DMS79 (cell line): ENCODE results near the gene CDKAL1.

Source experiments
- DNase-seq: peaks from one replicate; lab custom pipeline; 2025; lab: John Stamatoyannopoulos, UW

The CDKAL1 gene

GRCh38 chr6:20678831-20679352 lies 144.6 kb downstream of the CDKAL1 start:
- DNase-seq, result no peak

DNA sequence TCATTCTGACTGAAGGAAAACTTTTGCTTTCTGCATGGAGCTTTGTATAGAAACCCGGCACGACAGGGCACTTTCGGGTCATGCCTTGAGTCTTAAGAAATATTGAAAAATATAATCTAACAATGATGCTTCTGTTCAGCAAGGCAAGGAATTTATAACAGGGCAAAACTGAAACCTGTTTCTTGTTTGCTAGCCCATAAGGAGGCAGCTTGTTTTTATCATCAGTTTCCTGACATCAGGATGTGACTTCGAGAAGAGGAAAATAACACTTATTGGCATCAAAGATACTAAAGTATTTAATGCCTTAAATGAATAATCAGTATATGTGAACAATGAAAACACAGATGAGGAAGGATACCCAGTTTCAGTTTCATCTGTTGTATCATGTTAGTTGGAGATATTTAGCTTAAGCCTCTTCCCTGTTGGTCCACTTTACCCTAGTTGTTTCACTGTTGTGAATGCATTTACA lies 146.5 kb downstream of the CDKAL1 start:
- DNase-seq, result no peak

DNA sequence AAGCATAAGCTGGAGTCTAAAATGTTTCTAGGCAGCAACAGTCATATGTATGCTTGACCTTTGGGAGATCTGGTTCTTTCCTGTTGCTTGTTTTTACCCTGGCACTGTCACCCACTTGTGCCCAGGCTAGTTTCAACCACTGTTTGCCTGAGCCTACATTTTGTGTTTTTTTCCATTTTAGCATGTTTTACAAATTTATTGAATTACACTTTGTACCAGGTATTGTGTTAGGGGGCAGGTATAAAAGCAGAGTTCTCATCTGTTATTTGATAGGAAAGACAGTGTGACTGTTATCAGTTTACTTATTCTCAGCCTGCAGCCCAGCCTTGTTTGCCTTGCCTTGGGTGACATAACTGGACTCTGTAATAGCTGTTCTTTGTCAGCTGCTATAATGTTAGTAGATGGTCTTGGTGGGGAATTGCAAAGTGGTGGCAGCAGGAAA lies 147.0 kb downstream of the CDKAL1 start:
- no peak for DNase-seq

DNA sequence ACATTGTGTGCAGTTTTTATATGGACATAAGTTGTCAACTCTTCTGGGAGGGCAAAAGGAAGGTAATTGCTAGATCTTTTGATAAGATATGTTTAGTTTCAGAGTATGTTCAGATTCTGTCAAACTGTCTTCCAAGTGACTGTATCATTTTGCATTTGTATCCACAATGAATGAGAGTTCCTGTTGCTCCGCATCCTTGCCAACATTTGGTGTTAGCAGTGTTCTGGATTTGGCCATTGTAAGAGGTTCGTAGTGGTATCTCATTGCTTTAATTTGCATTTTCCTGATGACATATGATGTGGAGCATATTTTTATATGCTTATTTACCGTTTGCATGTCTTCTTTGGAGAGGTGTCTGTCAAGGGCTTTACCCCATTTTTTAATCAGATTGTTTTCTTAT lies 150.2 kb downstream of the CDKAL1 start:
- no peak for DNase-seq

- no peak for DNase-seq
Observed at GRCh38 chr6:20686142-20686541, 151.9 kb downstream of the CDKAL1 start.

- DNase-seq, result no peak
Observed at GRCh38 chr6:20687494-20687893, 153.2 kb downstream of the CDKAL1 start.

DNA sequence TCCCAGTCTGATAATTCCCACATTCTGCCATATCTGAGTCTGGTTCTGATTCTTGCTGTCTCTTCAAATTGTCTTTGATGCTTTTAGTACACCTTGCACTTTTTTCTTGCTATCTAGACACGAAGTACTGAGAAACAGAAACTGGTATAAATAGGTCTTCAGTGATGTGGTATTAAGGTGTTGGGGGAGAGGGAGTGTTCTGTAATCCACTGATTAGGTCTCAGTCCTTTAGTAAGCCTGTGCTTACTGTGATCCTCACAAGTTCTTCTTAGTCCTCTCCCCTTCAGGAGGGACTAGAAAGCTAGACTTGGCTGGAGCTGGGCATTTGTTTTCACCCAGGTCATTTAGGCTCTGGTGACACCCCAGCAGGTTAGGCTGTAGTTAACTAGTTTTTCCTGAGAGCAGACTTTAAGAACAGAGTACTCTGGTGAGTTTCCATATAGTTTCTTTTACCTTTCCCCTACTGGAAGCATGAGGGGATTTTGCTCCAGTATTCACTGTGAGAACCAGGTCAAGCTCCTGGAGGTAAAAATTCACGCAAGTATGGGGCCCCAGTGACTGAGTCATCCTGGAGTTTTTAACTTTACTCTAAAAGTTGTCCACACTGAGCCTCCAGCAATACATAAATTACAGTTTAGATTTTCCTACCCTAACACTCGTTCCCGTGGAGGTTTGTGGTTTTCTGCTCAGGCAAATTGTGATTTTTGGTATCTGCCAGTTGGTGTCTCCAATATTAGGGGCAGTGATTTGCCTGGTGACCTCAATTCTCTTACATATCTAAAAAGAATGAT lies 154.6 kb downstream of the CDKAL1 start:
- DNase-seq, result no peak

DNA sequence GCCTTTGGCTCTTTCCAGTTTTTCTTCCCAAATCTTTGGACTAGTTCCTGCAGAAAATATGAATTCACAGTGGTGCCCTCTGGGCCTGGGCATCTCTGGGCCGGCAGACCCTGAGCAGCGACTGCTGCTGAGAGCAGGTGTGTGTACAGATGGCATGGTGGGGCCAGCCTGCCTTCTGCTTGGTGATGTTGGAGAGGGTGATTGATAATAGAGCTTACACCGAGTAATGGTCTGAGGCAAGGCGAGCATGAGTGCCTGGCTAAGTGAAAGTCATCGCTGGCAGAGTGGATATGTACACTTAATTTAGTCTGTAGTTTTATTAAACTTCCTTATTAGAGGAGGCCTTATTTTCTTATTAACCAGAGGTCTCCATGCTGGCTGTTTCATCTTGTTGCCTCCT lies 156.9 kb downstream of the CDKAL1 start:
- DNase-seq, result peak; percentile 86

- no peak for DNase-seq
Observed at GRCh38 chr6:20692023-20692422, 157.8 kb downstream of the CDKAL1 start.

DNA sequence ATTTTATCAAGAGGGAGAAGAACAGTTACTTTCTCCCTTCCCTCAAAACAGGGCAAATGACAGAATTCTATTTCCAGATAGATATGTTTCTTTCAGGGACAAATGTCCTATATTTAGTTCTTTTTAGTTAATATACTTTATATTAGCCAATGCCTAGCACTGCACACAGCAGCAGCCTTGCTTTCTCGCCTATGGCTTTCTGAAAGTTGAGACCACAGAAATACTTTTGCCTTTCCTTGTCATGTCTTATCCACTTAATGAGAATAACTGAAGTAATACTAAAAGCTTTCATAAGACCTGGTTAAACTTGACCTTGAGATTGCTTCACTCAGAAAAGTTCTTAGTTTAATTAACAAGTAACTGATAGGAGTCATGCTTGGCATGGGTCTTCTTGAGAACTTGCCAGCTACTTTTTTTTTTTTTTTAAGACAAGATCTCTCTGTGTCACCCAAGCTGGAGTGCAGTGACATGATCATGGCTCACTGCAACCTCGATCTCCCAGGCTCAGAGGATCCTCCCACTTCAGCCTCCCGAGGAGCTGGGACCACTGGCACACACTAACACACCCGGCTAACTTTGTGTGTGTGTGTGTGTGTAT lies 159.3 kb downstream of the CDKAL1 start:
- no peak for DNase-seq

GRCh38 chr6:20696676-20697075 lies 162.4 kb downstream of the CDKAL1 start:
- DNase-seq, result no peak

DNA sequence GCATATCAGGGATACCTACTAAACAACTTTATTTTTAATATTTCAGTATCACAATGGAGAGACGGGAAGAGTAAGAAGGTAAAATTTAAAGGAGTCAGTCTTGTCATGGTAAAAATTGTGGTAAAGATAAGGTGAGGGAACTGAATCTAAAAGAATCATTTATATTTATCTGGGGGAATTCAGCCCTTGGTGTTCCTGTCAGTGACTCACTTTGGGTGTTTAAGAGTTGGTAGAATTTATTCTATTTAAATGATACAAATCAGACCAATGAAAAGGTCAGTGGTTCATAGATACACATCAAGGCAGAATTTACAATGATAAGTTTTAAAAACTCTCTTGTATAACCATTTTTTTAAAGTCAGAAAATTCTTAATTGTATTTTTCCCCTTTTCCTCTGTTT lies 164.4 kb downstream of the CDKAL1 start:
- no peak for DNase-seq

DNA sequence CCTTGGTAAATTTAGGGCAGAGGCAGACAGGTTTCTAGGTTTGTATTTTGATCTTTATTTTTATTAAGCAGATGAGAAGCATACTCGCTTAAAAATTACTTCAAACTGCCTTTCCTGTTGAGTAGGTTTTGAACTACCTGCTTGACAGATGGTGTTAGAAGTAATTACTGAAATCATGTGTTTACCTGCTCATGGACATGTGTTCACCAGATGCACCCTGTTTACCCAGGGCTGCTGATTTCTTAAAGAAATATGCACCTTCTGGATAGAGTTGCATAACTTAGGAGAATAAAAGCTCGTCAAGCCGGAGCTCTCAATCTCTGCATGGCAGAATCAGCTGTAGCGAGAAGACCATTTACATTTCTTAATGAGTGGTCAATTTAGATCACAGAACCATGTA lies 165.1 kb downstream of the CDKAL1 start:
- peak; percentile 78 for DNase-seq

DNA sequence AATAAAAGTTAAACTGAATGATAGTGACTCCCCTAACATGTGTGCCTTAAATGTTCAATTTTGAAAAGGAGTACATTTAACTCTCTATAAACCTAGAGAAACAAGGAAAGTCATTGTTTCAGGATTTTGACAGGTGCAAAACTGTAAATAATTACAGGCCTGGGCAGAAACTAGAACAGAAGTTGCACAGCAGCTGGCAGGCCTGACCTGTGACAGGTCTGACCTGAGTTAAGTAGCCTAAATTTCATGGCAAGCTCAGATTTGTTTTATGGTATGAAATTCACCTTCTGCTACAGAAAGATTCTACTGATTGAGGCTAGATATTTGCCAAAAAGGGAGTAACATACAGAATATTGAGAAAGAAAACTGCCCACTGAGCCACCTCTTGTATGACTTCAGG lies 166.1 kb downstream of the CDKAL1 start:
- no peak for DNase-seq

DNA sequence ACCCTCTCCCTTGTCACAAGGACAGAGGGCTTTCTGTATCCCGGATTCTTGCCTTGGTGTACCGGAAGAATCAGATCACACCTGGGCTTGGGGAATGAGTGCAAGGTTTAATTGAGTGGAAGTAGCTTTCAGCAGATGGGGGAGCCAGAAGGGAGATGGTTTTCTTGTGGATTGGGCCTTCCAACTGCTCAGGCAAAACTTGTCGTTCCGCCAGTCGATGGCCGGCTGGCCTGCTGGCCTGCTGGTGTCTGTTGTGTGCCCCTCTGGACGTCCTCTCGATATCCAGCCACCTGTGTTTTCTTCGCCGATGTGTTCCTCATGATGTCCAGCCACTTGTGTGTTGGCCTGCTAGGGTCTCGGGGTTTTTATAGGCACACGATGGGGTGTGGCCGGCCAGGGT lies 168.1 kb downstream of the CDKAL1 start:
- DNase-seq, result no peak

- no peak for DNase-seq
Observed at GRCh38 chr6:20703049-20703448, 168.8 kb downstream of the CDKAL1 start.

DNA sequence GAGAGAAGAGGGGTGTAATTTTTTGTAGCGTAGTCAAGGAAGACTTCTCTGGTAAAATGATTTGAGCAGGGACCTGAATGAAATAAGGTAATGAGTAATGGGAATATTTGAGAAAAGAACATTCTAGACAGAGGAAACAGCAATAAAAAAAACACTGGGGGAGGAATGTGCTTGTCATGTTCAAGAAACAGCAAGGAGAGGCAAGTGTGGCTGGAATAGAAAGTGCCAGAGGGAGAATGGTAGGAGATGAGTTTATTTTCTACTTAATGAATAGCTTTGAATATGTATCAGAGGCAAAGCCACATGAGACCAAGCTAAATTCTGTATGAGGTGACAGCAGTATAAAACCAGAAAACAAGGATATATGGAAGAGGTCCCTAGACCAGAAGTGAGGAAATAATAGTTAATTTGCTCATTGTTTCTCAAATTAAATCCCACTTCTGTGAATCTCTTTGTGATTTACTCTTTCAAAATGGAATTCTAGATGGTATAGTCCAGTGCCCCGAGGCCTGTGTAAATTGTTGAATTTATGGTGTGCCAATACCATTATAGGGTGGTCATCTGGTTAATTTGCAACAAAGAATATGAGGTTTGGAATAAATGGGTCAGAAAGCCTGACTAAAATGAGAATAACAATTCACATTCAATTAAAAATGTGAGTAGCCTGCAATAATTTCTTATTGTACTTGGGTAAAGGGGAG lies 170.2 kb downstream of the CDKAL1 start:
- no peak for DNase-seq

DNA sequence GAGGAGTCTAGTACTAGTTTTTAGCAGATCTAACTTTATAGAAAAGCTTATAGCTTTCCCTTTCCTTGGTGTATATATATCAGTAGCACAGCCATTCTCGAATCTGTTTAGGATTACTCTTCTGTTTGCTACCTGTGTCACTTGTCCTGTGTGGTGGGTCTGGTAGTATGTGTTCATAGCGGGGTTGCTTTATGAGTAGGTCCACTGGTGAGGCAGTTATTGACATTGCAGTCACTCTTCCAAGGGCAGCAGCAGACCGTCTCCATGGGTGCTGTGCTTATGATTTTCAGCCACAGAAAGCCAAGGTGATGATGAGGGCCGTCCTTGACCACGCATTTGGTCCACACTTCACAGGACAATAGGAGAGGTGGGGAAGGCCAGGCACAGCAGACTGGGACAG lies 171.5 kb downstream of the CDKAL1 start:
- DNase-seq, result no peak

- peak; percentile 93 for DNase-seq
Observed at GRCh38 chr6:20706238-20706938, 172.1 kb downstream of the CDKAL1 start.

GRCh38 chr6:20706939-20707485 lies 172.8 kb downstream of the CDKAL1 start:
- peak; percentile 93 for DNase-seq

DNA sequence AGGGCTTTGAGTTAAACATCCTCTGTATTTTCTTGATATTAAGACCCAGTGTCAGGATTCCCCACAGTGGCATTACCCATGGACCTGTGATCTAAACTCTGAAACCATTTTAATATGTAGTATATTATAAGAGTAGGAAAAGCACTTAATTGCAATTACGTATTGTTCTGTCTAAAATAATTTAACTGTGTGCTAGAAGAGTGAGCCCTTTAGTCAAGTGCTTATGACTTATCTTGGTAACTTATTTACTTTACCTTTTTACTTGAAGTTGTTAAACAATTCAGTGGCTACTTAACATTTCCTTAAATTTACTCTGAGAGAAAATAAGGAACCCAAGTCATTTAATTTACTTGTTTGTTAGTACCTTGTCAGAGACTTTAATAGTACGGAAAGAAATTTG lies 173.6 kb downstream of the CDKAL1 start:
- peak; percentile 30 for DNase-seq
